ENCODE measurements around the gene ZBTB40. TPM values are rescaled to one million over a fixed set of nuclear protein-coding genes. Genes with fewer than 3 reads are reported as not detected.

Gene ZBTB40
- total RNA-seq, 4 donors from 2014 or later: 12.0 to 17.3 (median 12.5) TPM

GRCh38 chr1:22476566-22476965, 24.9 kb downstream of the ZBTB40 start:
- TF ChIP-seq POLR2A (IDR thresholded peaks at IDR 0.05): no peak
- TF ChIP-seq CTCF (IDR thresholded peaks at IDR 0.05 in 4 of 5, conservative IDR thresholded peaks at IDR 0.05 in 1 of 5): no peak
- H3K36me3 ChIP-seq: no peaks in the 10 kb centered on the region
- no peak for ATAC-seq
- no peak for DNase-seq
- peaks cover 25 to 39% of the 10 kb centered on the region in 2 donors for H3K4me1 ChIP-seq
- no peak overlapping the region for H3K27ac ChIP-seq
- no peak overlapping the region for H3K4me3 ChIP-seq
- in situ Hi-C loops (cut with MboI; ENCODE audit: low sequenced_read_pairs in 4 of 4) (no loop called here), intact Hi-C loops (cut with DNase I; ENCODE audit: low total_unique reads) (no loop called here)
- H3K27me3 ChIP-seq: no peaks in the 10 kb centered on the region
- H3K9me3 ChIP-seq: no peaks in the 10 kb centered on the region

GRCh38 chr1:22483121-22483520, 31.5 kb downstream of the ZBTB40 start:
- intact Hi-C loops (cut with DNase I; ENCODE audit: low total_unique reads): no loop called here
- no peaks in the 10 kb centered on the region for H3K9me3 ChIP-seq
- no peaks in the 10 kb centered on the region for H3K27me3 ChIP-seq
- TF ChIP-seq CTCF (IDR thresholded peaks at IDR 0.05 in 4 of 5, conservative IDR thresholded peaks at IDR 0.05 in 1 of 5) (no peak), POLR2A (IDR thresholded peaks at IDR 0.05) (no peak)
- no peaks in the 10 kb centered on the region for H3K36me3 ChIP-seq
- ATAC-seq (no peak), DNase-seq (no peak)
- H3K4me1 ChIP-seq: no peaks in the 10 kb centered on the region
- no peak overlapping the region for H3K4me3 ChIP-seq
- H3K27ac ChIP-seq: no peak overlapping the region
- in situ Hi-C loops (cut with MboI; ENCODE audit: low sequenced_read_pairs in 4 of 4): no loop called here

- Histone ChIP-seq H3K9me3 (no peaks in the 10 kb centered on the region), H3K36me3 (no peaks in the 10 kb centered on the region), H3K4me1 (no peaks in the 10 kb centered on the region), H3K4me3 (no peak overlapping the region), H3K27me3 (no peaks in the 10 kb centered on the region), H3K27ac (no peak overlapping the region)
- ATAC-seq: no peak
- TF ChIP-seq CTCF (IDR thresholded peaks at IDR 0.05 in 4 of 5, conservative IDR thresholded peaks at IDR 0.05 in 1 of 5) (no peak), POLR2A (IDR thresholded peaks at IDR 0.05) (no peak)
- DNase-seq: no peak
- intact Hi-C loops (cut with DNase I; ENCODE audit: low total_unique reads): no loop called here
- in situ Hi-C loops (cut with MboI; ENCODE audit: low sequenced_read_pairs in 4 of 4): no loop called here
Observed at GRCh38 chr1:22484706-22485345, 33.2 kb downstream of the ZBTB40 start.

- in situ Hi-C loops (cut with MboI; ENCODE audit: low sequenced_read_pairs in 4 of 4): no loop called here
Observed at GRCh38 chr1:22485431-22485830, 33.8 kb downstream of the ZBTB40 start.

More at GRCh38 chr1:22485431-22485830, 33.8 kb downstream of the ZBTB40 start:
- Histone ChIP-seq H3K4me3 (no peak overlapping the region), H3K27ac (no peak overlapping the region), H3K9me3 (no peaks in the 10 kb centered on the region), H3K4me1 (no peaks in the 10 kb centered on the region), H3K27me3 (no peaks in the 10 kb centered on the region), H3K36me3 (no peaks in the 10 kb centered on the region)
- TF ChIP-seq CTCF (IDR thresholded peaks at IDR 0.05 in 4 of 5, conservative IDR thresholded peaks at IDR 0.05 in 1 of 5) (no peak), POLR2A (IDR thresholded peaks at IDR 0.05) (no peak)
- DNase-seq (no peak), ATAC-seq (no peak)
- intact Hi-C loops (cut with DNase I; ENCODE audit: low total_unique reads): no loop called here

Data from gastrocnemius medialis (tissue), 4 donors.